Measurements from ENCODE around the gene RSU1. TPM values are rescaled to one million over a fixed set of nuclear protein-coding genes. Genes with fewer than 3 reads are reported as not detected.

RSU1 gene
- total and polyA plus RNA-seq, 2 of the 13 experiments (the other 11 are each of a cell fraction or from before 2014, with no cell fraction given): 32.3 to 35.1 TPM

DNA sequence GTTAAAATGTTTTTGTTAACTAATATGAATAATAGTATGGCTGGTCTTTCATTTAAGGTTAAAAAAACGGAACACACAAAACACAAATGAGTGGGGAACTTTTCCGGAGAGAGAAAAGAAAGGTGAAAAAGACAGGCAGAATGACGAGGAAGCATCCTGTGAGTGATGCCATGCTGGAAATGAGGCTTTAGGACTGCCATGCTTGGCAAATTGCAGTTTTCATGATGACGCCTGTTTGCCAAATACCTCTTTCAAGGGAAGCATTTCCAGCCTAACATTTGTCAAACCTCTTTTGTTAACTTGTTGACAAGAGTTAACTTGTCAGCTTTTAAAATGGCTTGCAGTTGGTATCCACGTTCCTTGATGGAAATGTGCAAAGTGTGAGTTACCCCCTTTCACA lies 127.5 kb downstream of the RSU1 start (continued):
- TF ChIP-seq CERS6 (CRISPR knock-in tag; IDR thresholded peaks at IDR 0.05): no peak
- no peak for TF ChIP-seq GLI4 (CRISPR knock-in tag; IDR thresholded peaks at IDR 0.05; ENCODE audit: borderline replicate concordance)
- TF ChIP-seq ZKSCAN5 (CRISPR knock-in tag; IDR thresholded peaks at IDR 0.05): no peak
- TF ChIP-seq, protein P1, sequence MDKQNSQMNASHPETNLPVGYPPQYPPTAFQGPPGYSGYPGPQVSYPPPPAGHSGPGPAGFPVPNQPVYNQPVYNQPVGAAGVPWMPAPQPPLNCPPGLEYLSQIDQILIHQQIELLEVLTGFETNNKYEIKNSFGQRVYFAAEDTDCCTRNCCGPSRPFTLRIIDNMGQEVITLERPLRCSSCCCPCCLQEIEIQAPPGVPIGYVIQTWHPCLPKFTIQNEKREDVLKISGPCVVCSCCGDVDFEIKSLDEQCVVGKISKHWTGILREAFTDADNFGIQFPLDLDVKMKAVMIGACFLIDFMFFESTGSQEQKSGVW (CRISPR knock-in tag; IDR thresholded peaks at IDR 0.05; ENCODE audit: borderline replicate concordance): no peak

GRCh38 chr10:16689227-16689626 lies 128.0 kb downstream of the RSU1 start:
- no peak overlapping the region for H3K4me2 ChIP-seq (ENCODE audit: low read depth, low read length)
- H3K27ac ChIP-seq (ENCODE audit: extremely low read length, insufficient read depth, low read length): no peak overlapping the region
- FAIRE-seq (no peak), ATAC-seq (no peak), DNase-seq (ENCODE audit: low spot score) (no peak)
- H3K9ac ChIP-seq (ENCODE audit: insufficient read depth, low read depth, low read length): no peak overlapping the region
- no peak overlapping the region for H2AFZ ChIP-seq (ENCODE audit: low read length)
- no TSS peak for BruUV-seq (replicated peaks)
- CTCF ChIA-PET (ENCODE audit: low intra/inter-chr PET ratio, low total read pairs): no interaction called here
- H3K9me3 ChIP-seq (ENCODE audit: low read length): no peaks in the 10 kb centered on the region
- intact Hi-C loops (cut with micrococcal nuclease; ENCODE audit: unreplicated experiment): no loop called here
- H3K4me1 ChIP-seq (ENCODE audit: insufficient read depth, low read length): no peaks in the 10 kb centered on the region
- no peaks in the 10 kb centered on the region for H3K27me3 ChIP-seq (ENCODE audit: control insufficient read depth in 1 of 2, insufficient read depth in 2 of 2, low read length in 2 of 2)
- 92% methylated on average over 1 of the region's 1 CpG for WGBS (ENCODE audit: low lambda C conversion rate)
- no peaks in the 10 kb centered on the region for H4K20me1 ChIP-seq (ENCODE audit: insufficient read depth, low read length)
- in situ Hi-C loops (cut with HindIII; ENCODE audit: extremely low pct_ligation_motif_present, low pct_unique_long_range_greater_than_20kb): no loop called here
- no peaks in the 10 kb centered on the region for H3K36me3 ChIP-seq (replicated peaks in 1 of 2; ENCODE audit: control insufficient read depth in 1 of 2, insufficient read depth in 2 of 2, low read length in 2 of 2)
- POLR2A ChIA-PET: no interaction called here
- TF ChIP-seq ZNF333 (CRISPR knock-in tag; IDR thresholded peaks at IDR 0.05; ENCODE audit: borderline replicate concordance): no peak
- TF ChIP-seq HDAC6 (IDR thresholded peaks at IDR 0.05; ENCODE audit: low read depth, low read length): no peak
- TF ChIP-seq, protein P2, sequence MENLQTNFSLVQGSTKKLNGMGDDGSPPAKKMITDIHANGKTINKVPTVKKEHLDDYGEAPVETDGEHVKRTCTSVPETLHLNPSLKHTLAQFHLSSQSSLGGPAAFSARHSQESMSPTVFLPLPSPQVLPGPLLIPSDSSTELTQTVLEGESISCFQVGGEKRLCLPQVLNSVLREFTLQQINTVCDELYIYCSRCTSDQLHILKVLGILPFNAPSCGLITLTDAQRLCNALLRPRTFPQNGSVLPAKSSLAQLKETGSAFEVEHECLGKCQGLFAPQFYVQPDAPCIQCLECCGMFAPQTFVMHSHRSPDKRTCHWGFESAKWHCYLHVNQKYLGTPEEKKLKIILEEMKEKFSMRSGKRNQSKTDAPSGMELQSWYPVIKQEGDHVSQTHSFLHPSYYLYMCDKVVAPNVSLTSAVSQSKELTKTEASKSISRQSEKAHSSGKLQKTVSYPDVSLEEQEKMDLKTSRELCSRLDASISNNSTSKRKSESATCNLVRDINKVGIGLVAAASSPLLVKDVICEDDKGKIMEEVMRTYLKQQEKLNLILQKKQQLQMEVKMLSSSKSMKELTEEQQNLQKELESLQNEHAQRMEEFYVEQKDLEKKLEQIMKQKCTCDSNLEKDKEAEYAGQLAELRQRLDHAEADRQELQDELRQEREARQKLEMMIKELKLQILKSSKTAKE (CRISPR knock-in tag; IDR thresholded peaks at IDR 0.05; ENCODE audit: borderline replicate concordance): no peak
- TF ChIP-seq, protein P3, sequence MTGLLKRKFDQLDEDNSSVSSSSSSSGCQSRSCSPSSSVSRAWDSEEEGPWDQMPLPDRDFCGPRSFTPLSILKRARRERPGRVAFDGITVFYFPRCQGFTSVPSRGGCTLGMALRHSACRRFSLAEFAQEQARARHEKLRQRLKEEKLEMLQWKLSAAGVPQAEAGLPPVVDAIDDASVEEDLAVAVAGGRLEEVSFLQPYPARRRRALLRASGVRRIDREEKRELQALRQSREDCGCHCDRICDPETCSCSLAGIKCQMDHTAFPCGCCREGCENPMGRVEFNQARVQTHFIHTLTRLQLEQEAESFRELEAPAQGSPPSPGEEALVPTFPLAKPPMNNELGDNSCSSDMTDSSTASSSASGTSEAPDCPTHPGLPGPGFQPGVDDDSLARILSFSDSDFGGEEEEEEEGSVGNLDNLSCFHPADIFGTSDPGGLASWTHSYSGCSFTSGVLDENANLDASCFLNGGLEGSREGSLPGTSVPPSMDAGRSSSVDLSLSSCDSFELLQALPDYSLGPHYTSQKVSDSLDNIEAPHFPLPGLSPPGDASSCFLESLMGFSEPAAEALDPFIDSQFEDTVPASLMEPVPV (CRISPR knock-in tag; IDR thresholded peaks at IDR 0.05): no peak
- TF ChIP-seq KAT8 (CRISPR knock-in tag; IDR thresholded peaks at IDR 0.05): no peak
- TF ChIP-seq MBD4 (IDR thresholded peaks at IDR 0.05; ENCODE audit: borderline replicate concordance, low read length): no peak
- no peak for TF ChIP-seq ZNF530 (CRISPR knock-in tag; IDR thresholded peaks at IDR 0.05; ENCODE audit: low read depth)
- TF ChIP-seq EEA1 (CRISPR knock-in tag; IDR thresholded peaks at IDR 0.05; ENCODE audit: borderline replicate concordance): no peak
- no peak for TF ChIP-seq NCOR1 (IDR thresholded peaks at IDR 0.05; ENCODE audit: borderline replicate concordance, low read length)
- TF ChIP-seq E2F2 (CRISPR knock-in tag; IDR thresholded peaks at IDR 0.05; ENCODE audit: borderline replicate concordance): no peak
- TF ChIP-seq ATM (IDR thresholded peaks at IDR 0.05; ENCODE audit: borderline replicate concordance): no peak
- no peak overlapping the region for H3K4me3 ChIP-seq (replicated peaks in 1 of 3; ENCODE audit: insufficient read depth in 1 of 3, low read depth in 2 of 3, low read length in 3 of 3)
- no peaks in the 10 kb centered on the region for H3K79me2 ChIP-seq (ENCODE audit: insufficient read depth, low read length)

Data from HepG2 (cell line).